IPS-18a (cell line): ENCODE results near the gene RIT2.

ENCODE experiments used
- H3K27ac ChIP-seq: one replicate; pipeline ENCODE4 v1.5.1; 2013; ENCODE audit warnings: low read length
- H3K27me3 ChIP-seq: one replicate; pipeline ENCODE4 v1.6.1; 2013; ENCODE audit warnings: mild to moderate bottlenecking, low read length; ENCODE audit not compliant: control insufficient read depth, insufficient read depth
- H3K36me3 ChIP-seq: one replicate; pipeline ENCODE4 v1.6.1; 2013; ENCODE audit warnings: low read depth, low read length; ENCODE audit not compliant: control insufficient read depth
- H3K4me1 ChIP-seq: one replicate; pipeline ENCODE4 v1.6.1; 2013; ENCODE audit warnings: low read depth, low read length; ENCODE audit not compliant: control insufficient read depth
- H3K4me3 ChIP-seq: one replicate; pipeline ENCODE4 v1.5.1; 2013; ENCODE audit warnings: low read length
- H3K9ac ChIP-seq: one replicate; pipeline ENCODE4 v1.6.1; 2013; ENCODE audit warnings: mild to moderate bottlenecking, low read length, moderate library complexity
- H3K9me3 ChIP-seq: one replicate; pipeline ENCODE4 v1.6.1; 2013; ENCODE audit warnings: low read depth, low read length; ENCODE audit not compliant: control insufficient read depth

The RIT2 gene

DNA sequence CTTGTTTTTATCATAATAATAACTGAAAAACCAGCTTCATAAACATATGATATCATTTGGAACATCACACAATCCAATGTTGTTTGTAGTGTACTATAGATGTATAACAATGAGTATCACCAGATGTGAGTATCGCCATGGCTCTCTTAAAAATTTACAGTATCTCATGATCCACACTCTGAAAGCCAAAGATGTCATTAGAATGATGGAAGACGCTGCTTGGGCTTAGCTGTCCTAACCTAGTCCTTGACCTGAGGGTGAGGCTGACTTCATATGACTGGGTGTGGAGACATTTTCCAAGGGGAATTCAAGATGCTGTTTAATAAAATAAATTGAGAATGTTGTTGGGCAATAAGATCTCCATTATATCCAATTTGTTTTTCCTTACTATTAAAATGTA lies 242.6 kb downstream of the RIT2 start:
- Histone ChIP-seq H3K4me1 (no peaks in the 10 kb centered on the region), H3K27ac (no peak overlapping the region), H3K9me3 (no peaks in the 10 kb centered on the region), H3K9ac (no peak overlapping the region), H3K4me3 (no peak overlapping the region), H3K36me3 (no peaks in the 10 kb centered on the region), H3K27me3 (no peaks in the 10 kb centered on the region)

DNA sequence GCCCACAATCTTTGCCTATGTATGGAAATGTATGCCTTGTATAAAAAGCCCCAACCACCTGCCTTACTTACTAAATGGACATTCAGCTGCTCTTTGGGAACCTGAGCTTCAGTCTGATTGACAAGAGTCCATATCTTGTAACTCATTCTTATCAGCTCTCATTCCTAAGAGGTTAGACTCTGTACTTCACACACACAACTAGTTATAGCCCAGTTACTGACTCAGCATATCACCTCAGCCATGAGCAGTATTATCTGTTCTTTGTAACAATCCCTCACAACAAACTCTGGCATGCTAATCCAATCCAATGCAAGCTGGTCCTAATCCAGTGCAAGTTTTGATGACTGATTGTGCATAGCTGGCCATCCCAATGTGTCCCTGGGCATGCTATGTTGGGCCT lies 250.6 kb downstream of the RIT2 start:
- Histone ChIP-seq H3K4me3 (no peak overlapping the region), H3K9ac (no peak overlapping the region), H3K27ac (no peak overlapping the region), H3K9me3 (no peaks in the 10 kb centered on the region), H3K4me1 (no peaks in the 10 kb centered on the region), H3K36me3 (no peaks in the 10 kb centered on the region), H3K27me3 (no peaks in the 10 kb centered on the region)

DNA sequence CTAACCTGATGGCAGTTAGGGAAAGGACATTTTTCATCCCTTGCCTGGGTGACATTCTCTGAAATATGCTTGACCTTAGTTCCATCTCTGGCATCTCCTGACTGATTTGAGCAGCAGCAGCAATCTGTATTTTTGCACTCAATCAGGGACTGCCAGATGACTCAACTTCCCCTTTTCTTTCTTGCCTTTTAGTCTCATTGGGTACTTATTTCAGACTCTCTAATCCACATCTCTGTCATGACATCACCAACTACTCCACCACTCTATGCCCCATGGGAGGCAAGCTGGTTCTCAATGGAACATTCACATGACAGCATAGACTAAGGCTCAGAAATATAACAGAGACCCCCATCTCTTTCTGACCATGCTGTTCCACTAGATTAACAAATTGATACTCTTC lies 254.2 kb downstream of the RIT2 start:
- Histone ChIP-seq H3K4me1 (no peaks in the 10 kb centered on the region), H3K9ac (no peak overlapping the region), H3K27ac (no peak overlapping the region), H3K36me3 (no peaks in the 10 kb centered on the region), H3K9me3 (no peaks in the 10 kb centered on the region), H3K27me3 (no peaks in the 10 kb centered on the region), H3K4me3 (no peak overlapping the region)

DNA sequence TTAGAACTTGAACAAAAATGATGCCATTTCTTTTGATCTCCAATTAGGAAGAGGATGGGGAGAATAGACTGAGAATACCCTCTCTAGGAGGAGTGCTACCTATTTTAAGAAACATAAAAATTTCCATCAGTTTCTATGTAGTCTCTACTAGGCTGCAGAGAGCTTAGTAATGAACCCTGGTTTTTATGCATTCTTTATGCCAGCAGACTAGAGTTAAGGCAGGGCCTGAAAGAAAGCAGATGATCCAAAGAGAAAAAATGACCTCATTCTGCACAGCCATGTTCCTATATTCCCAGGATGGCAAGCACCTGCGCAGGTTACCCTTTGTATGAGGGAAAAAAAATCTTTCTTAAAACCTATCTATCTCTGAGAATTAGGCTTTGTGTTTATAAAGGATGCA lies 254.9 kb downstream of the RIT2 start:
- Histone ChIP-seq H3K4me1 (no peaks in the 10 kb centered on the region), H3K27ac (no peak overlapping the region), H3K36me3 (no peaks in the 10 kb centered on the region), H3K27me3 (no peaks in the 10 kb centered on the region), H3K9me3 (no peaks in the 10 kb centered on the region), H3K9ac (no peak overlapping the region), H3K4me3 (no peak overlapping the region)

DNA sequence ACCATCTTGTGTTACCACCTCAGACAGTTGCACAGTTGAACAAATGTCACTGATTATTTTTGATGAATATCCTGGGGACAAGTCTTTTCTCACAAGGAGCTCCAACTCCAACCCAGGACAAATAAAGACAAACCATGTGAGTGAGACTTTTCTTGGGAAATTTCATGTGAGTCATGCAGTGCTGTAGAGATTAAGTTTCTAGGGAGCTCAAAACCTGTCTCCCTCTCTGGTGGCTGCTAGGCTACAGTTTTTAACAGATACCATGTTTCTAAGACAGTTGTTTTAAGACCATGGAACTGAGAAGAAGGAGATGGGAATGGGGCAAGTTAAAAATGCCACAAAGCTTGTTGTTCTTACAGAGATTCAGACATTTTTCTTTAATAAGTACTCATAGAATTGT lies 255.5 kb downstream of the RIT2 start:
- Histone ChIP-seq H3K4me3 (no peak overlapping the region), H3K36me3 (no peaks in the 10 kb centered on the region), H3K27ac (no peak overlapping the region), H3K9me3 (no peaks in the 10 kb centered on the region), H3K27me3 (no peaks in the 10 kb centered on the region), H3K9ac (no peak overlapping the region), H3K4me1 (no peaks in the 10 kb centered on the region)

DNA sequence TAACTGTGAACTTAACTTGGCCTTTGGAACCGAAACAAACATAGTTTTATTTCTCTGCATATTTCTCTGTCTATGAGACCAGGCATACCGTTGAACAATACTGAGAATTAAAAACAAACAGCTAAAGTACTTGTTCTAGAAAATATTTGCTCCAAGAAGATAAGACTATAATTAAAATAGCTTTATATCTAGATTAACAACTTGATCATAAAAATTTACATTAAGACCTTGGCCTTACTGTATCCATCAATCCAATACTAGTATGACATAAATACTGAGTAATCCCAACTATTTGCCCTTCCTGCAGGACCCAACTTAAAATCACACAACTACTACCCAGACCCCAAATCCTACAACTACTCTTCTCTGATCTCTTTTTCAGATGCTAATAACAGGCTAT lies 260.9 kb downstream of the RIT2 start:
- Histone ChIP-seq H3K9me3 (no peaks in the 10 kb centered on the region), H3K36me3 (no peaks in the 10 kb centered on the region), H3K9ac (no peak overlapping the region), H3K27me3 (no peaks in the 10 kb centered on the region), H3K27ac (no peak overlapping the region), H3K4me3 (no peak overlapping the region), H3K4me1 (peaks cover 5% of the 10 kb centered on the region)

DNA sequence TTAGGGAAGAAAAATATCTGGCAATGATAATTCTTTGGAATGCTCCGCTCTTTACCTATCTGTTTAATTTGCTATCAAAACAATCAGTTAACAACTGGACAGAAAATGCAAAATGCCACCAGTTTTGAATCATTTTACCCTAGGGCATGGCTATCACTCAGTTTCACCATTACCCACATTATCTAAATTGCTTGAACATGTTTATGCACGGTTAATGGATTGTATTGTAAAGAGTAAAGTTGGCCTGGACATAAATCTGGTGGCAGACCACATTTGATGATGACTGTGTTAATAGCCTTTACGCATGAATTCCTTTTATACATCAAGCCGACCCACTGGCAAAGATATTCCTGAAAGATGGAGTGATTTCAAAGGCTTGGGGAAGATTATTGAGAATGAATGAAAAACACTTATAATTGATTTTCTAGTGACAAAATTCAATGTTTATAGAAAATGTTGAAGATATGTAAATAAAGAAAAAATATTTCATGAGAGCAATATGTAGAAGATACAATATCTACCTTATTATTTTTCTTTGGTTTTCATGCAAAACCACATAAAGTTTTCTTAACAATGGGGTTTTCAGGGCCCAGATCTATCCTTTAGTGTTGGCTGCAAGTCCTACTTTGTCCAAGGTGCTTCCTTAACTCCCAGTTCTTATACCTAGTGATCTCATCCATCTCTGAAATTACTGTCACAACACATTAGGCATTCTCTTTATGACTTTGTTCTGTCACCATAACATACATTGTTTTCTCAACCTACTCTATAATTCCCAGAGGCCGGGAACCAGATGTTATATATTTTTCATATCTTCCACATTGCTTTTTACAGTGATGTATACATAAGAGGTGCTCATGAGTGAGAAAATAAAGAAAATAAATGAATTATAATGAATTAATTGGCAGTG lies 265.1 kb downstream of the RIT2 start:
- Histone ChIP-seq H3K27me3 (no peaks in the 10 kb centered on the region), H3K9me3 (no peaks in the 10 kb centered on the region), H3K9ac (no peak overlapping the region), H3K4me3 (no peak overlapping the region), H3K36me3 (no peaks in the 10 kb centered on the region), H3K27ac (no peak overlapping the region), H3K4me1 (peaks cover 5% of the 10 kb centered on the region)

DNA sequence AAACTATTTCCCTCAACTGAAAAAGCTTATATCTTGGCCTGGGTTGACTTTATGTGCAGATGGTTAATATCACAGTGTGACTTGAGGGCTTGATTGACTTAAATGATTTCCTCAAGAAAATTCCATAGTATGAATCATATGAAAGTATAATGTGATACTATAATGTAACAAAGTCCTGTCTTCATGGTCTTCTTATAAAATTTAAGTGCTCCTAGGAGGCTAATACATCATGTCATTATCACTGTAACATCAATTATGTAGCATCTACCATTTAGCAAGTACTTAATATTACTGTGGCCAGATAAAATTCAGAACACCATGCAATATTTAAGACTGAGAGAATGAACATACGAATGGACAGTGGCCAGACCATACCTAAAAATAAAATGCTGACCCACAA lies 276.1 kb downstream of the RIT2 start:
- Histone ChIP-seq H3K36me3 (no peaks in the 10 kb centered on the region), H3K9ac (no peak overlapping the region), H3K4me1 (peaks cover 4% of the 10 kb centered on the region), H3K27ac (no peak overlapping the region), H3K9me3 (no peaks in the 10 kb centered on the region), H3K4me3 (no peak overlapping the region), H3K27me3 (no peaks in the 10 kb centered on the region)

DNA sequence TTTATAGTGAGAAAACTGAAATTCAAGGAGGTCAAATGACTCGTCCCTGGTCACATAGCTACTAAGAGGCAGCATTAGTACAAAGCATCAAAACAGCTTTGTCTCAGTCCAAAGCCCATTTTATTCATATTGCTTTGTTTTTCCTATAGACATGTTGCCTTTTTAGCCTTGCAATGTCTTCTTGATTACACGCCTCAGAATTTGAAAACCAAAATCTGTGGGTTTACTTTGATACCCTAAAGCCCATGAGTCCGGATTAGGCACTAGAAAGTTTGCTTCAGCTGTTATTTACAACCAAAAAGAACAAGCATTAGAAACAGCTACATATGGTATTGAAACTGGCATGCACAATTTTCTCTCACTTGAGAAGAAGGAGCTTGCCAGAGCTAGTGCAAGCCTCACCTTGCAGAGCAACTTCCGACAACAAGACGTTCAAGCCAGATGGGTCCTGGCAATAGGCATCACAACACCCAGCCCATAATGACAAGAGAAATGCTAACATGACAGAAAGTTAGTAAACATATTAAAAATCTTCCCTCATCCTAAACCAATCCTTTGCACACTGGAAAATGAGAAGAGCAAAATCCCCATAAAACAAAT lies 276.8 kb downstream of the RIT2 start:
- H3K4me3 ChIP-seq, result no peak overlapping the region
- no peak overlapping the region for H3K9ac ChIP-seq
- no peaks in the 10 kb centered on the region for H3K9me3 ChIP-seq
- H3K4me1 ChIP-seq, result peaks cover 4% of the 10 kb centered on the region
- no peak overlapping the region for H3K27ac ChIP-seq
- H3K27me3 ChIP-seq, result no peaks in the 10 kb centered on the region
- no peaks in the 10 kb centered on the region for H3K36me3 ChIP-seq

DNA sequence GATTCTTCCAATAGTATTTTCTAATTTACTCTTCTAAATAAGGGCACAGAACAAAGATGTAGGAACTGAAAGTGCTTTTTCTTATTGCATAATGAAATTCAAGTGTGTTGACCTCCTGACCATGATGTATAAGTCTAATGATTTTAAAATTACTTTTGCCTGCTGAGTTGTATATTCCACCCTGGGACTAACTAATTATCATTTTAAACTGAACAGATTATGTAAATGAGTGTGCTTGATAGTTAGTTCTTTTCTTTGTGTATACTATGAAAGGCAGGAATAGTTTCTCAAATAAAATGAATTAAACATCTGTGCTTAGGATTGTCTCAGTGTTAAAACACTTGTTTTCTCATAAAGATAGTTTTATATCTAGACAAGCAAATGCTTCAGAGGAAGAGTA lies 284.5 kb downstream of the RIT2 start:
- Histone ChIP-seq H3K9ac (no peak overlapping the region), H3K27me3 (no peaks in the 10 kb centered on the region), H3K36me3 (no peaks in the 10 kb centered on the region), H3K9me3 (no peaks in the 10 kb centered on the region), H3K4me3 (no peak overlapping the region), H3K27ac (no peak overlapping the region), H3K4me1 (peaks cover 7% of the 10 kb centered on the region)

DNA sequence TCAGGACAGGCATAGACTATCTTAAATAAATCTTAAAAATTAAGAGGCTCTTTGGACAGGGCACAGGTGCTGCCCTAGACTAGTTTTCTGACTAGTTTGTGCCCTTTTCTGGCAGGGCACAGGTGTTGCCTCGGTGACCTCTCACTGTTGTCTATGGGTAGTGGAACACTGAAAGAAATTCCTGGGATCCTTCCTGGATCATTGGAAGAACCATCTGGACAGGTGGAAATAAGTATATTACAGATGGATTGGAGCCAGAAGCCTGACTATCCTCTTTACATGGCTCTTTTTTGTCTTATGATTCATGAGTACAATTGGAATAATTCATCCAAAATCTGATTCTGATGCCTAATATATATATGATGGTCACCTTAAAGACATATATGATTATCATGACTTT lies 286.6 kb downstream of the RIT2 start:
- Histone ChIP-seq H3K27me3 (no peaks in the 10 kb centered on the region), H3K9me3 (no peaks in the 10 kb centered on the region), H3K36me3 (no peaks in the 10 kb centered on the region), H3K4me1 (peaks cover 7% of the 10 kb centered on the region), H3K9ac (no peak overlapping the region), H3K4me3 (no peak overlapping the region), H3K27ac (no peak overlapping the region)

DNA sequence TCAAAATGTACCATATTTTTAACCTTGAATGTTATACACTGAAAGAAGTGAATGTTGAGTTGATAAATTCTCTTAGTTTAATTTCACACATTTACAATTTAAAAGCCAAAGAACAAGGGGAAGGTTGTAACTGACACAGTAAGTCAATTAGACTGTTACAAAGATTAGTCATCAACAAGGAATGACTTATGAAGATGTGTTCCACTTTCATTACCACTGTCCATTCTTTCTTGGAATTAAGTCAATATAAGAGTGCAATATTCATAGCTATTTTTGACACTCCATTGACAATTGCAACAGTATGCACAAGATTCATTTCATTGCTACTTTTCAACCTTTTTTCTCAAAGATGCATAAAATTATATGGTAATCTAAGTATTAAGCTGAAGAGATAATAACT lies 291.3 kb downstream of the RIT2 start:
- no peak overlapping the region for H3K27ac ChIP-seq
- H3K4me3 ChIP-seq, result no peak overlapping the region
- H3K4me1 ChIP-seq, result peaks cover 16% of the 10 kb centered on the region
- H3K36me3 ChIP-seq, result no peaks in the 10 kb centered on the region
- H3K27me3 ChIP-seq, result no peaks in the 10 kb centered on the region
- H3K9me3 ChIP-seq, result no peaks in the 10 kb centered on the region
- H3K9ac ChIP-seq, result no peak overlapping the region
